ENCODE data around the gene OR2L5. TPM values are rescaled to one million over a fixed set of nuclear protein-coding genes. Genes with fewer than 3 reads are reported as not detected.

The OR2L5 gene
- total and polyA plus RNA-seq, 8 donors: not detected

- Histone ChIP-seq H3K36me3 (no peaks in the 10 kb centered on the region), H3K9me3 (peaks cover 2 to 28% (median 13%) of the 10 kb centered on the region in 4 donors), H3K27ac (no peak overlapping the region), H3K4me3 (no peak overlapping the region), H3K27me3 (no peaks in the 10 kb centered on the region), H3K4me1 (no peaks in the 10 kb centered on the region)
- no peak for DNase-seq
- no peak for TF ChIP-seq POLR2A (IDR thresholded peaks at IDR 0.05)
- no peak for TF ChIP-seq EP300 (IDR thresholded peaks at IDR 0.05)
- no peak for TF ChIP-seq CTCF (IDR thresholded peaks at IDR 0.05)
- no peak for TF ChIP-seq POLR2AphosphoS5 (IDR thresholded peaks at IDR 0.05)
- intact Hi-C loops (cut with DNase I; ENCODE audit: low total_unique reads): no loop called here
Measured at GRCh38 chr1:248054671-248055070, 41.2 kb downstream of the OR2L5 start.

- Histone ChIP-seq H3K27me3 (no peaks in the 10 kb centered on the region), H3K4me3 (no peak overlapping the region), H3K4me1 (no peaks in the 10 kb centered on the region), H3K9me3 (peaks cover 2 to 28% (median 13%) of the 10 kb centered on the region in 4 donors), H3K27ac (no peak overlapping the region), H3K36me3 (no peaks in the 10 kb centered on the region)
- WGBS, 5 donors: 62 to 78% (median 69%) methylated on average over 2 of the region's 2 CpGs
- DNase-seq: no peak
- intact Hi-C loops (cut with DNase I; ENCODE audit: low total_unique reads): no loop called here
- TF ChIP-seq POLR2AphosphoS5 (IDR thresholded peaks at IDR 0.05) (no peak), EP300 (IDR thresholded peaks at IDR 0.05) (no peak), POLR2A (IDR thresholded peaks at IDR 0.05) (no peak), CTCF (IDR thresholded peaks at IDR 0.05) (no peak)
Measured at GRCh38 chr1:248055261-248055660, 41.8 kb downstream of the OR2L5 start.

GRCh38 chr1:248065071-248065470, 51.6 kb downstream of the OR2L5 start:
- intact Hi-C loops (cut with DNase I; ENCODE audit: low total_unique reads): no loop called here

GRCh38 chr1:248065604-248066003, 52.1 kb downstream of the OR2L5 start:
- TF ChIP-seq CTCF (IDR thresholded peaks at IDR 0.05): no peak
- TF ChIP-seq POLR2AphosphoS5 (IDR thresholded peaks at IDR 0.05): no peak
- TF ChIP-seq POLR2A (IDR thresholded peaks at IDR 0.05): no peak
- TF ChIP-seq EP300 (IDR thresholded peaks at IDR 0.05): no peak
- no peak overlapping the region for H3K4me3 ChIP-seq
- no peak overlapping the region for H3K27ac ChIP-seq
- H3K9me3 ChIP-seq: peaks cover 0 to 16% (median 6%) of the 10 kb centered on the region in 4 donors
- H3K36me3 ChIP-seq: no peaks in the 10 kb centered on the region
- WGBS, 5 donors: 83 to 99% (median 97%) methylated on average over 2 to 3 of the region's 3 CpGs
- H3K27me3 ChIP-seq: no peaks in the 10 kb centered on the region
- no peak for DNase-seq
- intact Hi-C loops (cut with DNase I; ENCODE audit: low total_unique reads): no loop called here
- no peaks in the 10 kb centered on the region for H3K4me1 ChIP-seq

More at GRCh38 chr1:248065071-248065470, 51.6 kb downstream of the OR2L5 start:
- H3K9me3 ChIP-seq: peaks cover 0 to 16% (median 6%) of the 10 kb centered on the region in 4 donors
- no peak for DNase-seq
- no peaks in the 10 kb centered on the region for H3K36me3 ChIP-seq
- H3K27me3 ChIP-seq: no peaks in the 10 kb centered on the region
- no peak overlapping the region for H3K4me3 ChIP-seq
- WGBS, 5 donors: 63 to 80% (median 77%) methylated on average over 2 of the region's 2 CpGs
- TF ChIP-seq EP300 (IDR thresholded peaks at IDR 0.05) (no peak), POLR2AphosphoS5 (IDR thresholded peaks at IDR 0.05) (no peak), POLR2A (IDR thresholded peaks at IDR 0.05) (no peak), CTCF (IDR thresholded peaks at IDR 0.05) (no peak)
- no peaks in the 10 kb centered on the region for H3K4me1 ChIP-seq
- no peak overlapping the region for H3K27ac ChIP-seq

Small RNAs within 50 kb of the gene (small RNA-seq; reads per million reads assigned to genes)
- 0 reads per million in 4 donors for gene RF00019

Other genes with a start within 250 kb of the OR2L5 start
- not detected for gene OR14A16, start 189.5 kb upstream of the OR2L5 start, total RNA-seq
- not detected for gene OR14A16, start 189.5 kb upstream of the OR2L5 start, polyA plus RNA-seq
- gene OR11L1, start 171.8 kb upstream of the OR2L5 start, total RNA-seq: not detected
- not detected for gene OR11L1, start 171.8 kb upstream of the OR2L5 start, polyA plus RNA-seq
- gene TRIM58, start 156.5 kb upstream of the OR2L5 start, total RNA-seq: 1 to 10 TPM in 2 of 5 donors, under 1 TPM in 1, not detected in 2; under 0.01 to 2.0 (median 1.2) TPM
- under 1 TPM in 2 of 3 donors, not detected in 1; 0.10 to 0.19 TPM for gene TRIM58, start 156.5 kb upstream of the OR2L5 start, polyA plus RNA-seq
- gene OR2W3, start 118.1 kb upstream of the OR2L5 start, total RNA-seq: under 1 TPM in 1 of 5 donors, not detected in 4; 0.92 TPM
- under 1 TPM in 1 of 3 donors, not detected in 2; 0.13 TPM for gene OR2W3, start 118.1 kb upstream of the OR2L5 start, polyA plus RNA-seq
- gene OR2T8, start 93.4 kb upstream of the OR2L5 start, total RNA-seq: not detected
- not detected for gene OR2T8, start 93.4 kb upstream of the OR2L5 start, polyA plus RNA-seq
- gene OR2AJ1, start 88.8 kb upstream of the OR2L5 start, total RNA-seq: 10 to 100 TPM in 1 of 5 donors, not detected in 4; 10.5 TPM
- gene OR2AJ1, start 88.8 kb upstream of the OR2L5 start, polyA plus RNA-seq: not detected
- gene OR2L8, start 64.8 kb upstream of the OR2L5 start, total RNA-seq: not detected
- gene OR2L8, start 64.8 kb upstream of the OR2L5 start, polyA plus RNA-seq: not detected
- gene OR2AK2, start 48.4 kb upstream of the OR2L5 start, total RNA-seq: not detected
- gene OR2AK2, start 48.4 kb upstream of the OR2L5 start, polyA plus RNA-seq: not detected
- gene OR2L2, start 16.4 kb downstream of the OR2L5 start, total RNA-seq: not detected
- gene OR2L2, start 16.4 kb downstream of the OR2L5 start, polyA plus RNA-seq: not detected
- not detected for gene OR2L3, start 33.2 kb downstream of the OR2L5 start, total RNA-seq
- not detected for gene OR2L3, start 33.2 kb downstream of the OR2L5 start, polyA plus RNA-seq
- under 1 TPM in 1 of 5 donors, not detected in 4; 0.37 TPM for gene OR2L13, start 81.5 kb downstream of the OR2L5 start, total RNA-seq
- not detected for gene OR2L13, start 81.5 kb downstream of the OR2L5 start, polyA plus RNA-seq
- not detected for gene OR2M5, start 131.5 kb downstream of the OR2L5 start, total RNA-seq
- not detected for gene OR2M5, start 131.5 kb downstream of the OR2L5 start, polyA plus RNA-seq
- gene OR2M2, start 161.2 kb downstream of the OR2L5 start, total RNA-seq: not detected
- gene OR2M2, start 161.2 kb downstream of the OR2L5 start, polyA plus RNA-seq: not detected
- gene OR2M3, start 183.6 kb downstream of the OR2L5 start, total RNA-seq: under 1 TPM in 1 of 5 donors, not detected in 4; 0.45 TPM
- gene OR2M3, start 183.6 kb downstream of the OR2L5 start, polyA plus RNA-seq: not detected
- gene OR2M4, start 217.8 kb downstream of the OR2L5 start, total RNA-seq: not detected
- gene OR2M4, start 217.8 kb downstream of the OR2L5 start, polyA plus RNA-seq: not detected

Measured in stomach (tissue), 9 donors.